ENCODE measurements around the gene CNTNAP2.

Gene CNTNAP2

DNA sequence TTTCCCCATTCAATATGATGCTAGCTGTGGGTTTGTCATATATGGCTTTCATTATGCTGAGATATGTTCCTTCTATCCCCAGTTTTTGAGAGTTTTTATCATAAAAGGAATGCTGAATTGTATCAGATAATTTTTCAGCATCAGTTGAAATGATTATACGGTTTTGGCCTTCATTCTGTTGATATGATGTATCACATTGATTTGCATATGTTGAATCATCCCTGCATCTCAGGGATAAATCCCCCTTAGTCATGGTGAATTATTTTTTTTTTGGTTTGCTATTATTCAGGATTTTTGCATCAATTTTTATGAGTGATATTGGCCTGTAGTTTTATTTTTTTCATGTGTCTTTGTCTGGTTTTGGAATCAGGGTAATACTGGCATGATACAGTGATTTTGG, 1321.6 kb downstream of the CNTNAP2 start:
- TF ChIP-seq, protein P1, sequence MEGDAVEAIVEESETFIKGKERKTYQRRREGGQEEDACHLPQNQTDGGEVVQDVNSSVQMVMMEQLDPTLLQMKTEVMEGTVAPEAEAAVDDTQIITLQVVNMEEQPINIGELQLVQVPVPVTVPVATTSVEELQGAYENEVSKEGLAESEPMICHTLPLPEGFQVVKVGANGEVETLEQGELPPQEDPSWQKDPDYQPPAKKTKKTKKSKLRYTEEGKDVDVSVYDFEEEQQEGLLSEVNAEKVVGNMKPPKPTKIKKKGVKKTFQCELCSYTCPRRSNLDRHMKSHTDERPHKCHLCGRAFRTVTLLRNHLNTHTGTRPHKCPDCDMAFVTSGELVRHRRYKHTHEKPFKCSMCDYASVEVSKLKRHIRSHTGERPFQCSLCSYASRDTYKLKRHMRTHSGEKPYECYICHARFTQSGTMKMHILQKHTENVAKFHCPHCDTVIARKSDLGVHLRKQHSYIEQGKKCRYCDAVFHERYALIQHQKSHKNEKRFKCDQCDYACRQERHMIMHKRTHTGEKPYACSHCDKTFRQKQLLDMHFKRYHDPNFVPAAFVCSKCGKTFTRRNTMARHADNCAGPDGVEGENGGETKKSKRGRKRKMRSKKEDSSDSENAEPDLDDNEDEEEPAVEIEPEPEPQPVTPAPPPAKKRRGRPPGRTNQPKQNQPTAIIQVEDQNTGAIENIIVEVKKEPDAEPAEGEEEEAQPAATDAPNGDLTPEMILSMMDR (conservative IDR thresholded peaks at IDR 0.05; ENCODE audit: low read depth, low read length): no peak
- H3K9ac ChIP-seq: no peak overlapping the region
- H3K4me2 ChIP-seq: no peak overlapping the region
- no peak overlapping the region for H3K27ac ChIP-seq
- no peaks in the 10 kb centered on the region for H3K4me1 ChIP-seq (ENCODE audit: low read depth, poor library complexity, severe bottlenecking)
- no peaks in the 10 kb centered on the region for H3K36me3 ChIP-seq (ENCODE audit: insufficient read depth)
- H2AFZ ChIP-seq (ENCODE audit: low read depth): no peak overlapping the region
- H3K79me2 ChIP-seq (ENCODE audit: insufficient read depth, low read depth): no peaks in the 10 kb centered on the region
- no peak overlapping the region for H3K4me3 ChIP-seq (IDR thresholded peaks at IDR 0.05; ENCODE audit: insufficient read depth, low read depth, low read length)
- no peaks in the 10 kb centered on the region for H4K20me1 ChIP-seq (ENCODE audit: insufficient read depth)
- no peaks in the 10 kb centered on the region for H3K27me3 ChIP-seq (ENCODE audit: insufficient read depth, low read depth)

DNA sequence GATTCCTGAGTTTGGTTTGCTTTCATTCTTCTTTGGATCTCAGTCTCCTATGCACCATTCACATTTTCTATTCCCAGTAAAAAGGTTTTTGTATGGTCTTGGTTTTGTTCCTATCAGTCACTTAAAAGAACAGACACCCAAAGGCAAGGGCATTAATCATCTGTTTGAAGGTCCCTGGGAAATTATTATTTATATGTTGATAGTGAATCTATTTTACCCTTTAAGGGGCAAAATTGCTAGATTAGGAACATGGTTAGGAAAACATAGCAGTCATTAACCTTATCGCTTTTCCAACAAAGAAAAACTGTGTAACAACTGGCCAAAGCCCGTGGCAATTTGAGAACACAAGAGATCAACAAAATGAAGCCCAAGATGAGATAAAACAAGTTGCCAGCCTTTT, 1327.3 kb downstream of the CNTNAP2 start:
- TF ChIP-seq, protein P1 (conservative IDR thresholded peaks at IDR 0.05; ENCODE audit: low read depth, low read length): no peak
- H3K27ac ChIP-seq: no peak overlapping the region
- H3K36me3 ChIP-seq (ENCODE audit: insufficient read depth): no peaks in the 10 kb centered on the region
- no peak overlapping the region for H3K9ac ChIP-seq
- no peak overlapping the region for H2AFZ ChIP-seq (ENCODE audit: low read depth)
- H3K4me2 ChIP-seq: no peak overlapping the region
- H3K4me1 ChIP-seq (ENCODE audit: low read depth, poor library complexity, severe bottlenecking): no peaks in the 10 kb centered on the region
- no peaks in the 10 kb centered on the region for H3K27me3 ChIP-seq (ENCODE audit: insufficient read depth, low read depth)
- no peaks in the 10 kb centered on the region for H4K20me1 ChIP-seq (ENCODE audit: insufficient read depth)
- H3K4me3 ChIP-seq (IDR thresholded peaks at IDR 0.05; ENCODE audit: insufficient read depth, low read depth, low read length): no peak overlapping the region
- no peaks in the 10 kb centered on the region for H3K79me2 ChIP-seq (ENCODE audit: insufficient read depth, low read depth)

DNA sequence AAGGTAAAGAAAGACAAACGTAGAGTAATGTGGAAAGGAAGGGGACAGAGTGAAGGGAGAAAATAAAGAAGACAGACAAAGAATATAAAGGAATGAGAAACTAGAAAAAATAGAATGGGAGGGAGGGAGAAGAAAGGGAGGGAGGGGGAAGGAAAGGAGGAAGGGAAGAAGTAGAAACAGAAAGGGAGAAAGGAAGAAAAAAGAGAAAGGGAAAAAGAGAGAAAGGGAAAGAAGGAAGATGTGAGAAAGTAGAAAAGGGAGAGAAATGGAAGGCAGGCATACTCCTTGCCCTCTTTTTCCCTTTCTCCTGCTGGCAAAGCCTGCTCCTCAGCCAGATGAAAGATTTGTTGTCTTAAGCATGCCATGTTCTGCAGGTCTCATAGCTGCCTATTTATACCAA, 1336.2 kb downstream of the CNTNAP2 start:
- no peak overlapping the region for H3K4me3 ChIP-seq (IDR thresholded peaks at IDR 0.05; ENCODE audit: insufficient read depth, low read depth, low read length)
- TF ChIP-seq, protein P1 (conservative IDR thresholded peaks at IDR 0.05; ENCODE audit: low read depth, low read length): no peak
- H4K20me1 ChIP-seq (ENCODE audit: insufficient read depth): no peaks in the 10 kb centered on the region
- H3K9ac ChIP-seq: no peak overlapping the region
- no peaks in the 10 kb centered on the region for H3K36me3 ChIP-seq (ENCODE audit: insufficient read depth)
- no peaks in the 10 kb centered on the region for H3K79me2 ChIP-seq (ENCODE audit: insufficient read depth, low read depth)
- H3K27me3 ChIP-seq (ENCODE audit: insufficient read depth, low read depth): no peaks in the 10 kb centered on the region
- H3K4me2 ChIP-seq: no peak overlapping the region
- no peak overlapping the region for H3K27ac ChIP-seq
- no peak overlapping the region for H2AFZ ChIP-seq (ENCODE audit: low read depth)
- no peaks in the 10 kb centered on the region for H3K4me1 ChIP-seq (ENCODE audit: low read depth, poor library complexity, severe bottlenecking)

DNA sequence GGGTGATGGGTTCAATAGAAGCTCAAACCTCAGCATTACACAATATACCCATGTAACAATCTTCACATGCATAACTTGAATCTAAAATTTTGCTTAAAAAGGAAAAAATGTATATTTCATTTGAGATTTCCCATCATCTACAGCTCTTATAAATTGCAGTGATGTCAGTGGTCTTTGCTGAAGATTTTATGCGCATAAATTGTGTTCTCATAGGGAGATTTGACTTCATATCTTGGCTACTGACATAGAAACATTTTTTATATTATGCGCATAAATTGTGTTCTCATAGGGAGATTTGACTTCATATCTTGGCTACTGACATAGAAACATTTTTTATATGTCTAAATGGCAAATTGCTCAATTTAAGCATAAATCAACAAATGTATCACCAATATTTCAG, 1348.6 kb downstream of the CNTNAP2 start:
- H2AFZ ChIP-seq (ENCODE audit: low read depth): no peak overlapping the region
- no peak overlapping the region for H3K4me3 ChIP-seq (IDR thresholded peaks at IDR 0.05; ENCODE audit: insufficient read depth, low read depth, low read length)
- no peak overlapping the region for H3K27ac ChIP-seq
- H3K4me2 ChIP-seq: no peak overlapping the region
- TF ChIP-seq, protein P1 (conservative IDR thresholded peaks at IDR 0.05; ENCODE audit: low read depth, low read length): no peak
- no peak overlapping the region for H3K9ac ChIP-seq
- no peaks in the 10 kb centered on the region for H3K27me3 ChIP-seq (ENCODE audit: insufficient read depth, low read depth)
- no peaks in the 10 kb centered on the region for H3K4me1 ChIP-seq (ENCODE audit: low read depth, poor library complexity, severe bottlenecking)
- H4K20me1 ChIP-seq (ENCODE audit: insufficient read depth): no peaks in the 10 kb centered on the region
- H3K79me2 ChIP-seq (ENCODE audit: insufficient read depth, low read depth): no peaks in the 10 kb centered on the region
- H3K36me3 ChIP-seq (ENCODE audit: insufficient read depth): no peaks in the 10 kb centered on the region

Measured in KMS-11 (cell line).